HUES64 (cell line): ENCODE results near the gene MUC4.

Experiments
- H3K27ac ChIP-seq: 2 replicates; pipeline ENCODE4 v1.7.0; 2013; ENCODE audit warnings: low read depth, low read length, inconsistent platforms
- H3K27me3 ChIP-seq: 2 replicates; pipeline ENCODE4 v1.6.1; 2013; ENCODE audit warnings: mild to moderate bottlenecking, low read length; ENCODE audit not compliant: insufficient read depth
- H3K36me3 ChIP-seq: 2 replicates; pipeline ENCODE4 v1.6.1; 2013; ENCODE audit warnings: mild to moderate bottlenecking, low read length; ENCODE audit not compliant: insufficient read depth
- H3K4me1 ChIP-seq: 2 replicates; pipeline ENCODE4 v1.6.1; 2013; ENCODE audit warnings: mild to moderate bottlenecking, low read length, moderate library complexity; ENCODE audit not compliant: insufficient read depth
- H3K4me3 ChIP-seq: 2 replicates; pipeline ENCODE4 v1.5.1; 2013; ENCODE audit warnings: mild to moderate bottlenecking, low read length, moderate library complexity
- H3K9ac ChIP-seq: 2 replicates; pipeline ENCODE4 v1.6.1; 2013; ENCODE audit warnings: mild to moderate bottlenecking, low read depth, low read length
- H3K9me3 ChIP-seq: 2 replicates; pipeline ENCODE4 v1.6.1; 2013; ENCODE audit warnings: low read depth, low read length; ENCODE audit not compliant: insufficient read depth
- WGBS: fragments of 150-250, 120-280 bp; methylation state at CpG from one replicate; pipeline ENCODE4 v1.1.7; 2013; ENCODE audit warnings: missing lambda C conversion rate; 5-methylcytosine and 5-hydroxymethylcytosine counted together

MUC4 gene

GRCh38 chr3:195698647-195699387 is 112.9 kb downstream of the MUC4 start:
- H3K36me3 ChIP-seq, result peaks cover 4% of the 10 kb centered on the region; the same call in 1 of the 2 replicates
- no peak overlapping the region for H3K4me3 ChIP-seq
- no peak overlapping the region for H3K9ac ChIP-seq
- no peaks in the 10 kb centered on the region for H3K27me3 ChIP-seq
- H3K9me3 ChIP-seq, result no peaks in the 10 kb centered on the region
- peak overlapping the region; percentile 0; the same call in 1 of the 2 replicates for H3K27ac ChIP-seq
- 45% methylated on average over 5 of the region's 5 CpGs for WGBS
- peaks cover 25% of the 10 kb centered on the region for H3K4me1 ChIP-seq

- WGBS, result 76% methylated on average over 4 of the region's 4 CpGs
- Histone ChIP-seq H3K27ac (peak overlapping the region; percentile 0; the same call in 1 of the 2 replicates), H3K9ac (no peak overlapping the region), H3K4me1 (peaks cover 25% of the 10 kb centered on the region), H3K9me3 (no peaks in the 10 kb centered on the region), H3K36me3 (peaks cover 4% of the 10 kb centered on the region; the same call in 1 of the 2 replicates), H3K4me3 (no peak overlapping the region), H3K27me3 (no peaks in the 10 kb centered on the region)
Observed at GRCh38 chr3:195698325-195698646, 113.4 kb downstream of the MUC4 start.

GRCh38 chr3:195697582-195698324 is 114.0 kb downstream of the MUC4 start:
- H3K9me3 ChIP-seq, result no peaks in the 10 kb centered on the region
- H3K27ac ChIP-seq, result peak overlapping the region; percentile 25; the same call in 1 of the 2 replicates
- peaks cover 25% of the 10 kb centered on the region for H3K4me1 ChIP-seq
- H3K4me3 ChIP-seq, result no peak overlapping the region
- peaks cover 4% of the 10 kb centered on the region; the same call in 1 of the 2 replicates for H3K36me3 ChIP-seq
- 55% methylated on average over 11 of the region's 11 CpGs for WGBS
- H3K9ac ChIP-seq, result peak overlapping the region; percentile 5; the same call in 1 of the 2 replicates
- no peaks in the 10 kb centered on the region for H3K27me3 ChIP-seq
